Choroid plexus epithelial cell (primary cell): ENCODE measurements around the gene OGDH.
"Not testable (repeated sequence)": the region's sequence is repeated elsewhere in the genome, so short reads cannot be mapped to it uniquely, and the experiment has no call there.

Experiments used
- DNase-seq: peaks from one replicate; pipeline ENCODE4 v3.0.0-alpha.2; 2010; ENCODE audit warnings: low read depth
- H3K4me3 ChIP-seq: 2 replicates; pipeline ENCODE4 v1.5.1; 2011; ENCODE audit warnings: low read depth, mild to moderate bottlenecking, control low read depth, low read length, moderate library complexity
- CTCF ChIP-seq: conservative IDR thresholded peaks from 2 replicates; pipeline ENCODE4 v1.5.1; 2011; ENCODE audit warnings: low read depth, mild to moderate bottlenecking, control low read depth, inconsistent platforms, low read length, moderate library complexity

Gene OGDH

DNA sequence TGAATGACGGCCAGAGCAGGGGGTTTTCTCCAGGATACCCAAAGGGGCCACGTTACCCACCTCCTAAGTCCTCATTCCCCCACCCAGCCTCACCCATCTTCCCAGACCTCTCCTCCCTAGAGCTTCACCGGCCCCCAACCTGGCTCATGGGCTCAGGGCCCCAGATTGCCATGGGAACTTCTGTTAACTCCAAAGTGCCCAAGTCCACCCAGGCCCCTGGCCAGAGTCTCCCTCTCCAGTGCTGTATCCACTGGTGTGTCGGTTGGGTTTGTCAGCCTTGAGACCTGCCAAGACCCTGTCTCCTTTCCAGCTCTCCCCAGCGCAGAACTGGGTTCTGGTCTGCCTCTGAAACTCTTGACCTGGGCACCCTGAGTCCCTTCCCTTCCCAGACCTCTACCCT lies 105.1 kb downstream of the OGDH start:
- no peak for DNase-seq
- TF ChIP-seq CTCF = no peak
- H3K4me3 ChIP-seq = no peak overlapping the region

- no peak for TF ChIP-seq CTCF
- H3K4me3 ChIP-seq = no peak overlapping the region
- no peak for DNase-seq
Observed at GRCh38 chr7:44712012-44712411, 105.6 kb downstream of the OGDH start.

- TF ChIP-seq CTCF = no peak
- DNase-seq = no peak
- no peak overlapping the region for H3K4me3 ChIP-seq
Observed at GRCh38 chr7:44713141-44713540, 106.7 kb downstream of the OGDH start.

- no peak overlapping the region for H3K4me3 ChIP-seq
- no peak for TF ChIP-seq CTCF
- DNase-seq = no peak
Observed at GRCh38 chr7:44713680-44714335, 107.4 kb downstream of the OGDH start.

DNA sequence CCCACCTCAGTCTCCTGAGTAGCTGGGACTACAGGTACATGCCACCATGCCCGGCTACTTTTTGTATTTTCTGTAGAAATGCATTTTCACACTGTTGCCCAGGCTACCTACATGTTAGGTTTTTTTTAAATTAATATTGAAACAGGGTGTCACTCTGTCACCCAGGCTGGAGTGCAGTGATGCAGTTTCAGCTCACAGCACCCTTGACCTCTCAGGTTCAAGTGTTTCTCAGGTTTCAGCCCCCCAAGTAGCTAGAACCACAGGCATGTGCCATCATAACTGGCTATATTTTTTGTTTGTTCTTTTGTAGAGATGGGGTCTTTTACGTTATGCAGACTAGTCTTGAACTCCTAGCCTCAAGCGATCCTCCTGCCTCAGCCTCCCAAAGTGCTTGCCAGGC lies 109.8 kb downstream of the OGDH start:
- H3K4me3 ChIP-seq = no peak overlapping the region
- no peak for DNase-seq
- TF ChIP-seq CTCF = no peak

DNA sequence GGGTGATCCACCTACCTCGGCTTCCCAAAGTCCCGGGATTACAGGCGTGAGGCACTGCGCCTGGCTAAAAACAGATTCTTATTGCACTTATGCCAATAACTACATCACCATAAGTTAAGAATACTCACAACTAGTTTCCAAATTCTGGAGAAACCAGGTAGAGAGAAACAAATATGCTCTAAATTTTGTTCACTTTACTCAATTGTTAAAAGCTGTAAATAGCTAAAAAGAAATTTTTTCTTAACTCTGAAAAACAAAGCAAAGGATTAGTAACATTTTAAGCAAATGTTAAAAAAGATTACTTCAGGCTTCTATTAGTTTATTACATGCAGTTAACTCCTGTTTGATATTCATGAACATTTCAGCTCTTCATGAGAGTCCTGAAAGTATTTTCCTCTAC lies 113.9 kb downstream of the OGDH start:
- DNase-seq = no peak
- H3K4me3 ChIP-seq = no peak overlapping the region
- TF ChIP-seq CTCF = no peak

- TF ChIP-seq CTCF = no peak
- DNase-seq = no peak
- H3K4me3 ChIP-seq = no peak overlapping the region
Observed at GRCh38 chr7:44724276-44724675, 117.8 kb downstream of the OGDH start.

DNA sequence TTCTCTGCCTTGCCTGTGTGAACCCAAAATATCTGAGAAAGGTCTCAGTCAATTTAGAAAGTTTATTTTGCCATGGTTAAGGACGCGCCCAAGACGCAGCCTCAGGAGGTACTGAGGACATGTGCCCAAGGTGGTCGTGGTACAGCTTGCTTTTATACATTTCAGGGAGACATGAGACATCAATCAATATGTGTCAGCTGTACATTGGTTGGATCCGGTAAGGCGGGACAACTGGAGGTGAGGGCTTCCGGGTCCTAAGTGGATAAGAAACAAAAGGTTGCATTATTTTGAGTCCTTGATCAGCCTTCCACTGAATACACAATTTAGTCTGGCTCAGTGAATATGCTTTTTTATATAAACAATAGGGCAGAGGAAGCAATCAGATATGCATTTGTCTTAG lies 119.8 kb downstream of the OGDH start:
- not testable (repeated sequence) for DNase-seq, H3K4me3 ChIP-seq
